Uterus (tissue), 2 donors: Measurements from ENCODE around the gene DOP1A.

Experiments
- CTCF ChIP-seq, 4 experiments: fragments of 200-600 bp in 2 of 4; fragments of 450-650 bp in 2 of 4; sonication (generic) in 2 of 4; IDR thresholded peaks; one replicate each; pipeline ENCODE4 v1.5.1; 2016 to 2019; ENCODE audit warnings: antibody characterized with exemption in 4 of 4, mild to moderate bottlenecking in 2 of 4, moderate library complexity in 1 of 4
- POLR2A ChIP-seq, 2 donors: fragments of 450-650 bp; IDR thresholded peaks; one replicate each; pipeline ENCODE4 v1.6.1; 2016; ENCODE audit warnings: antibody characterized with exemption in 2 of 2, mild to moderate bottlenecking in 1 of 2, moderate library complexity in 1 of 2

GRCh38 chr6:83067448-83068439, at the start of gene DOP1A:
- TF ChIP-seq CTCF (IDR thresholded peaks at IDR 0.05) (peak; percentile 92 to 99 (median 96)), POLR2A (IDR thresholded peaks at IDR 0.05) (peak; percentile 35 to 62)
